ENCODE data around the gene ANGPTL2.

- TF ChIP-seq CTCF (IDR thresholded peaks at IDR 0.05; ENCODE audit: poor library complexity) (no peak), EZH2phosphoT487 (IDR thresholded peaks at IDR 0.05; ENCODE audit: low read depth, severe bottlenecking, unreplicated experiment) (no peak)
These were observed 58.1 kb downstream of the ANGPTL2 start for GRCh38 chr9:127064335-127064734.
